Measurements from ENCODE around the gene STK40.

Gene STK40

GRCh38 chr1:36306210-36306901, 79.4 kb downstream of the STK40 start, which contains the start of gene SH3D21:
TSS of gene SH3D21 (plus strand) at chr1:36306368. CDS start at chr1:36306421, 53 bp downstream.
- DNase-seq: no peak

GRCh38 chr1:36305915-36306209, 79.9 kb downstream of the STK40 start:
- DNase-seq: no peak

GRCh38 chr1:36304970-36305914, 80.5 kb downstream of the STK40 start:
- no peak for DNase-seq

GRCh38 chr1:36304521-36304920, 81.2 kb downstream of the STK40 start:
- DNase-seq: no peak

- DNase-seq: no peak
These were observed 81.9 kb downstream of the STK40 start for GRCh38 chr1:36303650-36304360.

- no peak for DNase-seq
These were observed 82.5 kb downstream of the STK40 start for GRCh38 chr1:36303244-36303643.

GRCh38 chr1:36301220-36301619, 84.5 kb downstream of the STK40 start:
- no peak for DNase-seq

- DNase-seq: no peak
These were observed 85.2 kb downstream of the STK40 start for GRCh38 chr1:36300526-36300925.

GRCh38 chr1:36298640-36299039, 87.1 kb downstream of the STK40 start:
- no peak for DNase-seq

- DNase-seq: no peak
These were observed 88.7 kb downstream of the STK40 start for GRCh38 chr1:36297062-36297461.

- no peak for DNase-seq
These were observed 90.3 kb downstream of the STK40 start for GRCh38 chr1:36295390-36295789.
